Endodermal cell (in vitro differentiated cells): ENCODE data around the gene DOCK10. TPM values are rescaled to one million over a fixed set of nuclear protein-coding genes. Genes with fewer than 3 reads are reported as not detected.

Experiments
- DNase-seq: peaks from one replicate; pipeline ENCODE4 v3.0.0-alpha.2; 2017
- H3K27ac ChIP-seq: 2 replicates; pipeline ENCODE4 v1.5.1; 2013; ENCODE audit warnings: mild to moderate bottlenecking, low read depth, low read length, moderate library complexity
- H3K27me3 ChIP-seq: 2 replicates; pipeline ENCODE4 v1.6.1; 2013; ENCODE audit warnings: mild to moderate bottlenecking, low read length, moderate library complexity; ENCODE audit not compliant: insufficient read depth, control insufficient read depth, poor library complexity, severe bottlenecking
- H3K36me3 ChIP-seq: 2 replicates; pipeline ENCODE4 v1.7.0; 2013; ENCODE audit warnings: mild to moderate bottlenecking, low read length, moderate library complexity; ENCODE audit not compliant: control insufficient read depth, insufficient read depth
- H3K4me1 ChIP-seq: one replicate; pipeline ENCODE4 v1.7.0; 2013; ENCODE audit warnings: low read length; ENCODE audit not compliant: control insufficient read depth, insufficient read depth
- H3K4me3 ChIP-seq: 2 replicates; pipeline ENCODE4 v1.5.1; 2013; ENCODE audit warnings: mild to moderate bottlenecking, low read length, moderate library complexity
- H3K9ac ChIP-seq: 2 replicates; pipeline ENCODE4 v1.6.1; 2013; ENCODE audit warnings: mild to moderate bottlenecking, low read length, moderate library complexity; ENCODE audit not compliant: poor library complexity, severe bottlenecking; ENCODE audit errors: extremely low read depth
- H3K9me3 ChIP-seq: 2 replicates; pipeline ENCODE4 v1.6.1; 2013; ENCODE audit warnings: mild to moderate bottlenecking, low read length, moderate library complexity; ENCODE audit not compliant: control insufficient read depth
- H3K27ac Mint-ChIP-seq: 2 replicates; pipeline ENCODE4 v1.8.0; 2020; ENCODE audit warnings: mixed read lengths
- H3K27me3 Mint-ChIP-seq: 2 replicates; pipeline ENCODE4 v1.8.0; 2021; ENCODE audit warnings: mild to moderate bottlenecking, mixed read lengths; ENCODE audit not compliant: insufficient read depth
- H3K36me3 Mint-ChIP-seq: 2 replicates; pipeline ENCODE4 v1.8.0; 2020; ENCODE audit warnings: low read depth, mixed read lengths
- H3K4me1 Mint-ChIP-seq: 2 replicates; pipeline ENCODE4 v1.8.0; 2020; ENCODE audit warnings: mixed read lengths
- H3K4me3 Mint-ChIP-seq: 2 replicates; pipeline ENCODE4 v1.8.0; 2020; ENCODE audit warnings: mild to moderate bottlenecking, moderate library complexity, mixed read lengths
- H3K9me3 Mint-ChIP-seq: 2 replicates; pipeline ENCODE4 v1.8.0; 2020; ENCODE audit warnings: mild to moderate bottlenecking, mixed read lengths
- CTCF ChIP-seq: fragments of 200-600 bp; sonication (generic); conservative IDR thresholded peaks from 2 replicates; pipeline ENCODE4 v1.5.0; 2021; ENCODE audit warnings: antibody characterized with exemption, mild to moderate bottlenecking
- WGBS, 2 experiments: methylation state at CpG; one replicate each; pipeline versions ENCODE4 v1.1.5 to v1.1.7; 2013; ENCODE audit warnings: missing lambda C conversion rate in 2 of 2, mixed read lengths in 1 of 2; ENCODE audit not compliant: insufficient coverage in 1 of 2, insufficient read length in 1 of 2; 5-methylcytosine and 5-hydroxymethylcytosine counted together
- total RNA-seq, 2 donors: library from RNA; stranded (reverse); fragmentation: NEBNext Ultra II Directional in 1 of 2; extraction: Animal tissue kit (Norgen Biotek cat#: 25700) in 1 of 2; gene quantifications; 2 replicates in 1 of 2; 3 replicates in 1 of 2; pipeline ENCODE4 v1.2.1, GENCODE V29; 2021

Gene DOCK10
- total RNA-seq, 2 donors from 2014 or later = 0.44 to 1.4 TPM

GRCh38 chr2:225069966-225070365, 27.7 kb upstream of the DOCK10 start:
- H3K4me1 ChIP-seq = peaks cover 5% of the 10 kb centered on the region
- TF ChIP-seq CTCF = no peak
- H3K36me3 Mint-ChIP-seq = peaks cover 4% of the 10 kb centered on the region

GRCh38 chr2:225069477-225069876, 27.2 kb upstream of the DOCK10 start:
- no peak for TF ChIP-seq CTCF
- peaks cover 4% of the 10 kb centered on the region for H3K36me3 Mint-ChIP-seq
- H3K4me3 Mint-ChIP-seq = no peak overlapping the region
- H3K4me3 ChIP-seq = no peak overlapping the region
- H3K27ac Mint-ChIP-seq = no peak overlapping the region
- H3K4me1 Mint-ChIP-seq = peaks cover 16% of the 10 kb centered on the region
- H3K9me3 ChIP-seq = no peaks in the 10 kb centered on the region
- 96 to 100% methylated on average over 1 of the region's 1 CpG for WGBS, 2 experiments
- no peak overlapping the region for H3K9ac ChIP-seq
- H3K9me3 Mint-ChIP-seq = peaks cover 23% of the 10 kb centered on the region
- no peak overlapping the region for H3K27ac ChIP-seq
- H3K4me1 ChIP-seq = peaks cover 5% of the 10 kb centered on the region
- H3K27me3 Mint-ChIP-seq = no peaks in the 10 kb centered on the region
- DNase-seq = no peak
- no peaks in the 10 kb centered on the region for H3K36me3 ChIP-seq
- H3K27me3 ChIP-seq = no peaks in the 10 kb centered on the region

More at GRCh38 chr2:225069966-225070365, 27.7 kb upstream of the DOCK10 start:
- no peak overlapping the region for H3K4me3 ChIP-seq
- Mint-ChIP-seq H3K4me3 (no peak overlapping the region), H3K27ac (no peak overlapping the region), H3K27me3 (no peaks in the 10 kb centered on the region), H3K9me3 (peaks cover 23% of the 10 kb centered on the region), H3K4me1 (peaks cover 16% of the 10 kb centered on the region)
- no peak overlapping the region for H3K27ac ChIP-seq
- no peaks in the 10 kb centered on the region for H3K36me3 ChIP-seq
- no peak overlapping the region for H3K9ac ChIP-seq
- no peak for DNase-seq
- no peaks in the 10 kb centered on the region for H3K27me3 ChIP-seq
- H3K9me3 ChIP-seq = no peaks in the 10 kb centered on the region
- no CpG with 5 or more reads among the region's 1 CpG for WGBS, 2 experiments

GRCh38 chr2:225065882-225066281, 23.6 kb upstream of the DOCK10 start:
- H3K36me3 Mint-ChIP-seq = peaks cover 4% of the 10 kb centered on the region
- WGBS, 2 experiments = 92 to 93% methylated on average over 2 to 3 of the region's 3 CpGs

More at GRCh38 chr2:225065882-225066281, 23.6 kb upstream of the DOCK10 start:
- no peaks in the 10 kb centered on the region for H3K27me3 ChIP-seq
- H3K9ac ChIP-seq = no peak overlapping the region
- no peaks in the 10 kb centered on the region for H3K4me1 ChIP-seq
- H3K27me3 Mint-ChIP-seq = no peaks in the 10 kb centered on the region
- no peak overlapping the region for H3K4me3 ChIP-seq
- H3K27ac ChIP-seq = no peak overlapping the region
- TF ChIP-seq CTCF = no peak
- no peak overlapping the region for H3K27ac Mint-ChIP-seq
- H3K4me3 Mint-ChIP-seq = no peak overlapping the region
- H3K4me1 Mint-ChIP-seq = no peaks in the 10 kb centered on the region
- peaks cover 23% of the 10 kb centered on the region for H3K9me3 Mint-ChIP-seq
- no peaks in the 10 kb centered on the region for H3K9me3 ChIP-seq
- DNase-seq = no peak
- no peaks in the 10 kb centered on the region for H3K36me3 ChIP-seq
